Measurements from ENCODE around the gene ANXA6. TPM values are rescaled to one million over a fixed set of nuclear protein-coding genes. Genes with fewer than 3 reads are reported as not detected.

Gene ANXA6
- total and polyA plus RNA-seq, 9 of the 15 experiments (the other 6 are each of a cell fraction or from before 2014, with no cell fraction given) = 0.70 to 13.2 (median 8.3) TPM

DNA sequence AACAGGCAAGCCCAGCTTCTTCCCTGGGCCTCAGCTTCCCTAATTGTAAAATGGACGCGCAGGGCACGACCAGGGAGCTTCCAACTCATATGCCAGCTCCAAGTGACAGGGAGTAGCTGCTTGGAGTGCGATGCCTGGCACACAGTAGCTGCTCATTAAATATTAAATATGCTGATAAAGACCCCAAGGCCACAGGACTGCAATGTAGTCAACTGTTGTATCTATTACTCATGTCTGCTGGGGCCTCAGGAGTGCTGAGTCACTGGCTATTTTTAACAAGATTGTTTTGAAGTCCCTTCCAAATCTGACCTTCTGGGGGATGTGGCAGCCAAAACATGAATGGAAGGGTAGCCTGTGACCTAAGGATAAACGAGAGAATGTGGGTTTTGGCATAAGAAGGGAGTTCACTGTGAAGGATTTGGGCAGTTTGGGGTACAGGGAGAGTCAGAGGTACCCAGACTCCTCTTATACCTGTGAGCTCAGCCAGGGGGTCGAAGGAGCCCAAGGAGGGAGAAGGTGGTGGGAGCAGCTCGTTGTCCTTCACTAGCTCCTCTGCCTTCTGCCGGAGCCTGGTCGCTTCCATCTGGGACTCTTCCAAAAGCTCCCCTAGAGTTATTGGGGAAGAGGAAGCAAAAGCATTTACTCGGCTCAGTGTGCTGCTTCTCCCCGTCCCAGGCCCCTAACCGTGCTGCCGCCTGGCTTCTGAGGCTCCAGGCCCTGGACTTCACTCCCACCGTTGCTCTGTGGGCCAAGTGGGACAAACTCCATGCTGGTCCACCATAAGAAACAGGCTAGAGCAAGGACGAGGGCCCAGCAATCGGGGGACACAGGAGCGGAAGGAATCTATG, 94.2 kb downstream of the ANXA6 start (continued):
- TF ChIP-seq, protein P1, sequence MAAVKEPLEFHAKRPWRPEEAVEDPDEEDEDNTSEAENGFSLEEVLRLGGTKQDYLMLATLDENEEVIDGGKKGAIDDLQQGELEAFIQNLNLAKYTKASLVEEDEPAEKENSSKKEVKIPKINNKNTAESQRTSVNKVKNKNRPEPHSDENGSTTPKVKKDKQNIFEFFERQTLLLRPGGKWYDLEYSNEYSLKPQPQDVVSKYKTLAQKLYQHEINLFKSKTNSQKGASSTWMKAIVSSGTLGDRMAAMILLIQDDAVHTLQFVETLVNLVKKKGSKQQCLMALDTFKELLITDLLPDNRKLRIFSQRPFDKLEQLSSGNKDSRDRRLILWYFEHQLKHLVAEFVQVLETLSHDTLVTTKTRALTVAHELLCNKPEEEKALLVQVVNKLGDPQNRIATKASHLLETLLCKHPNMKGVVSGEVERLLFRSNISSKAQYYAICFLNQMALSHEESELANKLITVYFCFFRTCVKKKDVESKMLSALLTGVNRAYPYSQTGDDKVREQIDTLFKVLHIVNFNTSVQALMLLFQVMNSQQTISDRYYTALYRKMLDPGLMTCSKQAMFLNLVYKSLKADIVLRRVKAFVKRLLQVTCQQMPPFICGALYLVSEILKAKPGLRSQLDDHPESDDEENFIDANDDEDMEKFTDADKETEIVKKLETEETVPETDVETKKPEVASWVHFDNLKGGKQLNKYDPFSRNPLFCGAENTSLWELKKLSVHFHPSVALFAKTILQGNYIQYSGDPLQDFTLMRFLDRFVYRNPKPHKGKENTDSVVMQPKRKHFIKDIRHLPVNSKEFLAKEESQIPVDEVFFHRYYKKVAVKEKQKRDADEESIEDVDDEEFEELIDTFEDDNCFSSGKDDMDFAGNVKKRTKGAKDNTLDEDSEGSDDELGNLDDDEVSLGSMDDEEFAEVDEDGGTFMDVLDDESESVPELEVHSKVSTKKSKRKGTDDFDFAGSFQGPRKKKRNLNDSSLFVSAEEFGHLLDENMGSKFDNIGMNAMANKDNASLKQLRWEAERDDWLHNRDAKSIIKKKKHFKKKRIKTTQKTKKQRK (IDR thresholded peaks at IDR 0.05; ENCODE audit: borderline replicate concordance, low read depth, low read length) = no peak
- no peak for TF ChIP-seq PCBP1 (IDR thresholded peaks at IDR 0.05; ENCODE audit: low read depth, low read length, poor library complexity, severe bottlenecking)
- TF ChIP-seq ID3 (CRISPR knock-in tag; IDR thresholded peaks at IDR 0.05) = no peak
- no peak for TF ChIP-seq ID3 (tag; IDR thresholded peaks at IDR 0.05)
- no peak for TF ChIP-seq NCOA2 (IDR thresholded peaks at IDR 0.05; ENCODE audit: partially characterized antibody in 2 of 2)
- TF ChIP-seq NBN (IDR thresholded peaks at IDR 0.05; ENCODE audit: low read depth) = no peak
- peak; percentile 57; the same call in 1 of the 2 replicates for TF ChIP-seq BACH1 (tag; IDR thresholded peaks at IDR 0.05)
- TF ChIP-seq, protein P2, sequence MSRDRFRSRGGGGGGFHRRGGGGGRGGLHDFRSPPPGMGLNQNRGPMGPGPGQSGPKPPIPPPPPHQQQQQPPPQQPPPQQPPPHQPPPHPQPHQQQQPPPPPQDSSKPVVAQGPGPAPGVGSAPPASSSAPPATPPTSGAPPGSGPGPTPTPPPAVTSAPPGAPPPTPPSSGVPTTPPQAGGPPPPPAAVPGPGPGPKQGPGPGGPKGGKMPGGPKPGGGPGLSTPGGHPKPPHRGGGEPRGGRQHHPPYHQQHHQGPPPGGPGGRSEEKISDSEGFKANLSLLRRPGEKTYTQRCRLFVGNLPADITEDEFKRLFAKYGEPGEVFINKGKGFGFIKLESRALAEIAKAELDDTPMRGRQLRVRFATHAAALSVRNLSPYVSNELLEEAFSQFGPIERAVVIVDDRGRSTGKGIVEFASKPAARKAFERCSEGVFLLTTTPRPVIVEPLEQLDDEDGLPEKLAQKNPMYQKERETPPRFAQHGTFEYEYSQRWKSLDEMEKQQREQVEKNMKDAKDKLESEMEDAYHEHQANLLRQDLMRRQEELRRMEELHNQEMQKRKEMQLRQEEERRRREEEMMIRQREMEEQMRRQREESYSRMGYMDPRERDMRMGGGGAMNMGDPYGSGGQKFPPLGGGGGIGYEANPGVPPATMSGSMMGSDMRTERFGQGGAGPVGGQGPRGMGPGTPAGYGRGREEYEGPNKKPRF (IDR thresholded peaks at IDR 0.05; ENCODE audit: low read depth, low read length) = no peak
- no peak for TF ChIP-seq FUS (optimal IDR thresholded peaks at IDR 0.05; ENCODE audit: low read depth, low read length)
- peak; percentile 83 for TF ChIP-seq ATF3 (IDR thresholded peaks at IDR 0.05)
- TF ChIP-seq ATF3 (CRISPR knock-in tag; conservative IDR thresholded peaks at IDR 0.05) = no peak
- no peak for TF ChIP-seq MBD1 (CRISPR knock-in tag; IDR thresholded peaks at IDR 0.05)
- no peak for TF ChIP-seq TOE1 (IDR thresholded peaks at IDR 0.05; ENCODE audit: borderline replicate concordance)
- no peak for TF ChIP-seq TOE1 (CRISPR knock-in tag; IDR thresholded peaks at IDR 0.05; ENCODE audit: borderline replicate concordance, low read depth)
- TF ChIP-seq RFX7 (CRISPR knock-in tag; IDR thresholded peaks at IDR 0.05) = no peak
- no peak for TF ChIP-seq XRCC3 (IDR thresholded peaks at IDR 0.05)
- no peak for TF ChIP-seq EWSR1 (IDR thresholded peaks at IDR 0.05; ENCODE audit: borderline replicate concordance, low read depth, partially characterized antibody)
- no peak for TF ChIP-seq PRPF4 (IDR thresholded peaks at IDR 0.05; ENCODE audit: insufficient read depth, low read depth, low read length, poor library complexity, severe bottlenecking)
